C4-2B (cell line): ENCODE measurements around the gene UAP1L1.

Experiments used
- ZFX ChIP-seq: fragments of 450-650 bp; IDR thresholded peaks from 2 replicates; pipeline ENCODE4 v1.6.1; 2017
- TF ChIP-seq, protein P1 (sequence below): fragments of 450-650 bp; conservative IDR thresholded peaks from 2 replicates; pipeline ENCODE4 v1.5.1; 2017; ENCODE audit warnings: mild to moderate bottlenecking

DNA sequence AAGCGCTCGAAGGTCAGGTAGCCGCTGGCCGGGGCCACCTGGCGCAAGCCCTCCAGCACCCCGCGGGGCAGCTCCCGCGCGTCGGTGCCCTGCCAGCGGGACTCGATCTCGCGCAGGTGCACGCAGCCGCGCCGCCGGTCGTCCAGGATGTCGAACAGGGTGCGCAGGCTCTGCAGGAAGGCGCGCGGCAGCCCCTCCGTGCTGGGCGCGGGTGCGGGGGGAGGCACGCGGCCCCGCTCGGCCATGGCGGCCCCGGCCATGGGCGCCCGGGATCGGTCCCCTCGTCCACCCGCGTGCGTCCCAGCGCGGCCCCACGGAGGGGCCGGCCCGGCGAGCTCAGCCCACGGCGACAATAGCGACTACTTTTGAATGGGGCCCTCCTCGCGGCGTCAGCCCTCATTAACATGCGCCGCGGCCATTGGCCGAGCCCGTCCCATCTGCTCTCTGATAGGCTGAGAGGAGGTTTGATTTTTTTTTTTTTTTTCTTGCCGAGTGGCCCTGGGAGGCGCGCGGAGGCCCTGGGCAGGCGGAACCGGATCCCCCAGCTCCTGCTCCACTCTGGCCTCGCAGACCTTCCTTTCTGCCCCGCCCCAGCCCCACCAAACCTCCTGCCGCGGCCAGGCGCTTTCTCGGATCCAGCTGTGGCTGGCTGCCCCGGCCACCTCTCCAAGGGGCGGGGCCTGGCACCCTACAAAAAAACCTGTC is 7.0 kb upstream of the UAP1L1 start, which contains the start of gene SAPCD2:
- TF ChIP-seq, protein P1, sequence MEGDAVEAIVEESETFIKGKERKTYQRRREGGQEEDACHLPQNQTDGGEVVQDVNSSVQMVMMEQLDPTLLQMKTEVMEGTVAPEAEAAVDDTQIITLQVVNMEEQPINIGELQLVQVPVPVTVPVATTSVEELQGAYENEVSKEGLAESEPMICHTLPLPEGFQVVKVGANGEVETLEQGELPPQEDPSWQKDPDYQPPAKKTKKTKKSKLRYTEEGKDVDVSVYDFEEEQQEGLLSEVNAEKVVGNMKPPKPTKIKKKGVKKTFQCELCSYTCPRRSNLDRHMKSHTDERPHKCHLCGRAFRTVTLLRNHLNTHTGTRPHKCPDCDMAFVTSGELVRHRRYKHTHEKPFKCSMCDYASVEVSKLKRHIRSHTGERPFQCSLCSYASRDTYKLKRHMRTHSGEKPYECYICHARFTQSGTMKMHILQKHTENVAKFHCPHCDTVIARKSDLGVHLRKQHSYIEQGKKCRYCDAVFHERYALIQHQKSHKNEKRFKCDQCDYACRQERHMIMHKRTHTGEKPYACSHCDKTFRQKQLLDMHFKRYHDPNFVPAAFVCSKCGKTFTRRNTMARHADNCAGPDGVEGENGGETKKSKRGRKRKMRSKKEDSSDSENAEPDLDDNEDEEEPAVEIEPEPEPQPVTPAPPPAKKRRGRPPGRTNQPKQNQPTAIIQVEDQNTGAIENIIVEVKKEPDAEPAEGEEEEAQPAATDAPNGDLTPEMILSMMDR = no peak
- TF ChIP-seq ZFX = 0 out of 2 replicates have a peak, but pooled peaks have one; percentile 26
